Smooth muscle cell (in vitro differentiated cells): ENCODE measurements around the gene FXN. TPM values are rescaled to one million over a fixed set of nuclear protein-coding genes. Genes with fewer than 3 reads are reported as not detected.

Experiments
- DNase-seq: peaks from one replicate; lab custom pipeline; 2025; ENCODE audit not compliant: unreplicated experiment; lab: John Stamatoyannopoulos, UW
- H2AFZ ChIP-seq: fragments of 200-600 bp; sonication (generic); 2 replicates; pipeline ENCODE4 v1.6.0; 2016; ENCODE audit warnings: antibody characterized with exemption, low read depth, mild to moderate bottlenecking
- H3F3A ChIP-seq: fragments of 200-600 bp; sonication (generic); 2 replicates; pipeline ENCODE4 v1.6.0; 2017; ENCODE audit warnings: antibody characterized with exemption, low read depth
- H3K27ac ChIP-seq: fragments of 200-600 bp; sonication (generic); 2 replicates; pipeline ENCODE4 v1.5.1; 2016; ENCODE audit warnings: low read depth, mild to moderate bottlenecking
- H3K27me3 ChIP-seq: fragments of 200-600 bp; sonication (generic); 2 replicates; pipeline ENCODE4 v1.6.1; 2016; ENCODE audit warnings: low read depth, mild to moderate bottlenecking
- H3K36me3 ChIP-seq: fragments of 200-600 bp; sonication (generic); 2 replicates; pipeline ENCODE4 v1.5.1; 2016; ENCODE audit warnings: low read depth
- H3K4me1 ChIP-seq: fragments of 200-600 bp; sonication (generic); 2 replicates; pipeline ENCODE4 v1.5.1; 2016; ENCODE audit warnings: low read depth
- H3K4me2 ChIP-seq: fragments of 200-600 bp; sonication (generic); 2 replicates; pipeline ENCODE4 v1.6.0; 2016; ENCODE audit warnings: mild to moderate bottlenecking
- H3K4me3 ChIP-seq: fragments of 200-600 bp; sonication (generic); 2 replicates; pipeline ENCODE4 v1.5.1; 2016; ENCODE audit warnings: mild to moderate bottlenecking
- H3K79me2 ChIP-seq: fragments of 200-600 bp; sonication (generic); 2 replicates; pipeline ENCODE4 v1.6.0; 2016; ENCODE audit warnings: low read depth, mild to moderate bottlenecking
- H3K9ac ChIP-seq: fragments of 200-600 bp; sonication (generic); 2 replicates; pipeline ENCODE4 v1.6.0; 2016; ENCODE audit warnings: low read depth
- H3K9me3 ChIP-seq: fragments of 200-600 bp; sonication (generic); replicated peaks from 2 replicates; pipeline ENCODE4 v1.5.1; 2016; ENCODE audit warnings: low read depth
- H4K20me1 ChIP-seq: fragments of 200-600 bp; sonication (generic); 2 replicates; pipeline ENCODE4 v1.6.0; 2016; ENCODE audit warnings: low read depth
- CTCF ChIP-seq: fragments of 200-600 bp; sonication (generic); IDR thresholded peaks from 2 replicates; pipeline ENCODE4 v1.5.1; 2017; ENCODE audit warnings: borderline replicate concordance, mild to moderate bottlenecking, antibody characterized with exemption; ENCODE audit not compliant: insufficient read depth, poor library complexity, severe bottlenecking
- WGBS: methylation state at CpG from one replicate; pipeline ENCODE4 v1.1.7; 2016; ENCODE audit warnings: low lambda C conversion rate; 5-methylcytosine and 5-hydroxymethylcytosine counted together
- polyA plus RNA-seq: library from polyadenylated mRNA; unstranded; fragments of >200 nt; fragmentation: Nextera tagmentation; extraction: Ambion mirVana; gene quantifications from 2 replicates; pipeline ENCODE4 v1.2.1, GENCODE V29; 2016
- total RNA-seq: library from RNA; depleted of rRNA; stranded (reverse); fragments of >200 nt; gene quantifications from 2 replicates; pipeline ENCODE4 v1.2.3, GENCODE V29; 2014

FXN gene
- total and polyA plus RNA-seq, 2 experiments from 2014 or later, result 15.2 to 16.0 TPM

- H3K4me3 ChIP-seq, result no peak overlapping the region
- no peak overlapping the region for H3K27ac ChIP-seq
- 89% methylated on average over 5 of the region's 5 CpGs for WGBS
- H2AFZ ChIP-seq, result no peak overlapping the region
- TF ChIP-seq CTCF, result no peak
- no peaks in the 10 kb centered on the region for H3F3A ChIP-seq
- H3K4me1 ChIP-seq, result peaks cover 27% of the 10 kb centered on the region
- H3K4me2 ChIP-seq, result no peak overlapping the region
- no peaks in the 10 kb centered on the region for H3K36me3 ChIP-seq
- no peaks in the 10 kb centered on the region for H4K20me1 ChIP-seq
- no peak overlapping the region for H3K9ac ChIP-seq
- no peaks in the 10 kb centered on the region for H3K79me2 ChIP-seq
- DNase-seq, result no peak
- H3K9me3 ChIP-seq, result no peaks in the 10 kb centered on the region
- no peaks in the 10 kb centered on the region for H3K27me3 ChIP-seq
Observed at GRCh38 chr9:68996462-68996861, 39.1 kb upstream of the FXN start.

GRCh38 chr9:68997666-68998065 is 37.9 kb upstream of the FXN start:
- H3K36me3 ChIP-seq, result no peaks in the 10 kb centered on the region
- peaks cover 27% of the 10 kb centered on the region for H3K4me1 ChIP-seq
- no peaks in the 10 kb centered on the region for H3F3A ChIP-seq
- H3K4me2 ChIP-seq, result no peak overlapping the region
- WGBS, result 78% methylated on average over 3 of the region's 3 CpGs
- TF ChIP-seq CTCF, result no peak
- no peaks in the 10 kb centered on the region for H4K20me1 ChIP-seq
- no peak overlapping the region for H2AFZ ChIP-seq
- H3K4me3 ChIP-seq, result no peak overlapping the region
- no peaks in the 10 kb centered on the region for H3K27me3 ChIP-seq
- no peak for DNase-seq
- no peak overlapping the region for H3K9ac ChIP-seq
- H3K79me2 ChIP-seq, result no peaks in the 10 kb centered on the region
- no peak overlapping the region for H3K27ac ChIP-seq
- H3K9me3 ChIP-seq, result no peaks in the 10 kb centered on the region

GRCh38 chr9:68998385-68998784 is 37.2 kb upstream of the FXN start:
- no peak overlapping the region for H3K4me3 ChIP-seq
- no peak overlapping the region for H3K9ac ChIP-seq
- no peak for TF ChIP-seq CTCF
- H3K4me1 ChIP-seq, result peaks cover 27% of the 10 kb centered on the region
- H3K9me3 ChIP-seq, result no peaks in the 10 kb centered on the region
- H2AFZ ChIP-seq, result no peak overlapping the region
- H3K36me3 ChIP-seq, result no peaks in the 10 kb centered on the region
- no peak overlapping the region for H3K4me2 ChIP-seq
- H3F3A ChIP-seq, result no peaks in the 10 kb centered on the region
- no peaks in the 10 kb centered on the region for H4K20me1 ChIP-seq
- 77% methylated on average over 4 of the region's 4 CpGs for WGBS
- no peaks in the 10 kb centered on the region for H3K27me3 ChIP-seq
- no peaks in the 10 kb centered on the region for H3K79me2 ChIP-seq
- no peak overlapping the region for H3K27ac ChIP-seq
- no peak for DNase-seq

- Histone ChIP-seq H3K36me3 (no peaks in the 10 kb centered on the region), H3K4me2 (no peak overlapping the region), H3K79me2 (no peaks in the 10 kb centered on the region), H3K27ac (no peak overlapping the region), H3K9ac (no peak overlapping the region), H3K9me3 (no peaks in the 10 kb centered on the region), H2AFZ (no peak overlapping the region), H3F3A (no peaks in the 10 kb centered on the region), H3K4me3 (no peak overlapping the region), H3K4me1 (peaks cover 27% of the 10 kb centered on the region), H4K20me1 (no peaks in the 10 kb centered on the region), H3K27me3 (peaks cover 4% of the 10 kb centered on the region)
- no peak for DNase-seq
- 70% methylated on average over 5 of the region's 5 CpGs for WGBS
- no peak for TF ChIP-seq CTCF
Observed at GRCh38 chr9:68998812-68999211, 36.7 kb upstream of the FXN start.
